Ishikawa (cell line): ENCODE results near the gene SP3.

Experiments
- CEBPB ChIP-seq: IDR thresholded peaks from 2 replicates; pipeline ENCODE4 v1.6.1; 2012
- CREB1 ChIP-seq: IDR thresholded peaks from 2 replicates; pipeline ENCODE4 v1.6.1; 2012; ENCODE audit warnings: low read depth
- EGR1 ChIP-seq: IDR thresholded peaks from 2 replicates; pipeline ENCODE4 v1.6.1; 2012
- EP300 ChIP-seq: IDR thresholded peaks from 2 replicates; pipeline ENCODE4 v1.6.1; 2012; ENCODE audit warnings: borderline replicate concordance
- FOXM1 ChIP-seq: IDR thresholded peaks from 2 replicates; pipeline ENCODE4 v1.6.1; 2012; ENCODE audit warnings: low read depth, borderline replicate concordance
- MAX ChIP-seq: IDR thresholded peaks from 2 replicates; pipeline ENCODE4 v1.6.1; 2012
- NFIC ChIP-seq: IDR thresholded peaks from 2 replicates; pipeline ENCODE4 v1.6.1; 2012
- RAD21 ChIP-seq: IDR thresholded peaks from 2 replicates; pipeline ENCODE4 v1.6.1; 2012; ENCODE audit warnings: low read depth
- REST ChIP-seq: IDR thresholded peaks from 2 replicates; pipeline ENCODE4 v1.6.1; 2012; ENCODE audit warnings: low read depth, mild to moderate bottlenecking
- TAF1 ChIP-seq: IDR thresholded peaks from 2 replicates; pipeline ENCODE4 v1.6.1; 2012; ENCODE audit warnings: low read depth, mild to moderate bottlenecking
- TCF12 ChIP-seq: IDR thresholded peaks from 2 replicates; pipeline ENCODE4 v1.6.1; 2012; ENCODE audit warnings: low read depth
- TEAD4 ChIP-seq: IDR thresholded peaks from 2 replicates; pipeline ENCODE4 v1.6.1; 2012
- USF1 ChIP-seq: IDR thresholded peaks from 2 replicates; pipeline ENCODE4 v1.6.1; 2012
- YY1 ChIP-seq: IDR thresholded peaks from 2 replicates; pipeline ENCODE4 v1.6.1; 2012; ENCODE audit warnings: low read depth
- ZBTB7A ChIP-seq: IDR thresholded peaks from 2 replicates; pipeline ENCODE4 v1.6.1; 2012; ENCODE audit warnings: low read depth

The SP3 gene

GRCh38 chr2:173962583-173963110, 2.5 kb downstream of the SP3 start:
- TF ChIP-seq REST (no peak), EP300 (no peak), CEBPB (no peak), TAF1 (no peak), FOXM1 (no peak), CREB1 (no peak), NFIC (no peak), YY1 (no peak), USF1 (no peak), TCF12 (no peak), TEAD4 (no peak), EGR1 (no peak), MAX (no peak)

- TF ChIP-seq CREB1 = no peak
- no peak for TF ChIP-seq TCF12
- no peak for TF ChIP-seq REST
- no peak for TF ChIP-seq TAF1
- TF ChIP-seq TEAD4 = no peak
- TF ChIP-seq ZBTB7A = no peak
- TF ChIP-seq FOXM1 = no peak
Measured at GRCh38 chr2:173962031-173962430, 3.1 kb downstream of the SP3 start.

- TF ChIP-seq NFIC (no peak), TEAD4 (no peak), CEBPB (no peak), RAD21 (no peak), FOXM1 (no peak), USF1 (no peak), ZBTB7A (no peak), TAF1 (no peak), EP300 (no peak), TCF12 (no peak), REST (no peak), YY1 (no peak), CREB1 (no peak), EGR1 (no peak), MAX (no peak)
Measured at GRCh38 chr2:173961346-173961705, 3.8 kb downstream of the SP3 start.

GRCh38 chr2:173959909-173960308, 5.3 kb downstream of the SP3 start:
- TF ChIP-seq TAF1 (no peak), CEBPB (no peak), NFIC (no peak), RAD21 (no peak), EGR1 (no peak), TEAD4 (no peak), MAX (no peak), FOXM1 (no peak), TCF12 (no peak), USF1 (no peak), CREB1 (no peak), REST (no peak), EP300 (no peak), YY1 (no peak), ZBTB7A (no peak)
